GM12865 (cell line): ENCODE measurements around the gene SFXN3.

ENCODE experiments used
- DNase-seq: peaks from one replicate; pipeline ENCODE4 v3.0.0; 2010; ENCODE audit warnings: low read depth
- H3K4me3 ChIP-seq: 2 replicates; pipeline ENCODE4 v1.5.1; 2011; ENCODE audit warnings: mild to moderate bottlenecking, low read depth, low read length, control low read depth
- CTCF ChIP-seq: IDR thresholded peaks from 2 replicates; pipeline ENCODE4 v1.5.1; 2011; ENCODE audit warnings: low read length, control low read depth, low read depth, inconsistent platforms; ENCODE audit not compliant: insufficient read depth; ENCODE audit errors: missing control alignments

Gene SFXN3

GRCh38 chr10:101011517-101012423, 19.3 kb upstream of the SFXN3 start:
- H3K4me3 ChIP-seq = no peak overlapping the region
- DNase-seq = no peak
- TF ChIP-seq CTCF = no peak

GRCh38 chr10:101012525-101013364, 18.3 kb upstream of the SFXN3 start:
- TF ChIP-seq CTCF = peak; percentile 86
- peak; percentile 84 for DNase-seq
- H3K4me3 ChIP-seq = no peak overlapping the region

- TF ChIP-seq CTCF = no peak
- no peak overlapping the region for H3K4me3 ChIP-seq
- no peak for DNase-seq
Measured at GRCh38 chr10:101013365-101013825, 17.6 kb upstream of the SFXN3 start.

- no peak overlapping the region for H3K4me3 ChIP-seq
- DNase-seq = peak; percentile 65
- TF ChIP-seq CTCF = peak; percentile 97
Measured at GRCh38 chr10:101014230-101014884, 16.7 kb upstream of the SFXN3 start.

GRCh38 chr10:101014966-101015581, 16.0 kb upstream of the SFXN3 start:
- TF ChIP-seq CTCF = no peak
- H3K4me3 ChIP-seq = no peak overlapping the region
- DNase-seq = no peak

- TF ChIP-seq CTCF = no peak
- DNase-seq = no peak
- no peak overlapping the region for H3K4me3 ChIP-seq
Measured at GRCh38 chr10:101015582-101015973, 15.5 kb upstream of the SFXN3 start.
